Smooth muscle cell (in vitro differentiated cells): Measurements from ENCODE around the gene FAM3C. TPM values are rescaled to one million over a fixed set of nuclear protein-coding genes. Genes with fewer than 3 reads are reported as not detected.

ENCODE experiments used
- DNase-seq: peaks from one replicate; lab custom pipeline; 2025; ENCODE audit not compliant: unreplicated experiment; lab: John Stamatoyannopoulos, UW
- H2AFZ ChIP-seq: fragments of 200-600 bp; sonication (generic); 2 replicates; pipeline ENCODE4 v1.6.0; 2016; ENCODE audit warnings: antibody characterized with exemption, low read depth, mild to moderate bottlenecking
- H3F3A ChIP-seq: fragments of 200-600 bp; sonication (generic); 2 replicates; pipeline ENCODE4 v1.6.0; 2017; ENCODE audit warnings: antibody characterized with exemption, low read depth
- H3K27ac ChIP-seq: fragments of 200-600 bp; sonication (generic); 2 replicates; pipeline ENCODE4 v1.5.1; 2016; ENCODE audit warnings: low read depth, mild to moderate bottlenecking
- H3K27me3 ChIP-seq: fragments of 200-600 bp; sonication (generic); 2 replicates; pipeline ENCODE4 v1.6.1; 2016; ENCODE audit warnings: low read depth, mild to moderate bottlenecking
- H3K36me3 ChIP-seq: fragments of 200-600 bp; sonication (generic); 2 replicates; pipeline ENCODE4 v1.5.1; 2016; ENCODE audit warnings: low read depth
- H3K4me1 ChIP-seq: fragments of 200-600 bp; sonication (generic); 2 replicates; pipeline ENCODE4 v1.5.1; 2016; ENCODE audit warnings: low read depth
- H3K4me2 ChIP-seq: fragments of 200-600 bp; sonication (generic); 2 replicates; pipeline ENCODE4 v1.6.0; 2016; ENCODE audit warnings: mild to moderate bottlenecking
- H3K4me3 ChIP-seq: fragments of 200-600 bp; sonication (generic); 2 replicates; pipeline ENCODE4 v1.5.1; 2016; ENCODE audit warnings: mild to moderate bottlenecking
- H3K79me2 ChIP-seq: fragments of 200-600 bp; sonication (generic); 2 replicates; pipeline ENCODE4 v1.6.0; 2016; ENCODE audit warnings: low read depth, mild to moderate bottlenecking
- H3K9ac ChIP-seq: fragments of 200-600 bp; sonication (generic); 2 replicates; pipeline ENCODE4 v1.6.0; 2016; ENCODE audit warnings: low read depth
- H3K9me3 ChIP-seq: fragments of 200-600 bp; sonication (generic); replicated peaks from 2 replicates; pipeline ENCODE4 v1.5.1; 2016; ENCODE audit warnings: low read depth
- H4K20me1 ChIP-seq: fragments of 200-600 bp; sonication (generic); 2 replicates; pipeline ENCODE4 v1.6.0; 2016; ENCODE audit warnings: low read depth
- CTCF ChIP-seq: fragments of 200-600 bp; sonication (generic); IDR thresholded peaks from 2 replicates; pipeline ENCODE4 v1.5.1; 2017; ENCODE audit warnings: borderline replicate concordance, mild to moderate bottlenecking, antibody characterized with exemption; ENCODE audit not compliant: insufficient read depth, poor library complexity, severe bottlenecking
- WGBS: methylation state at CpG from one replicate; pipeline ENCODE4 v1.1.7; 2016; ENCODE audit warnings: low lambda C conversion rate; 5-methylcytosine and 5-hydroxymethylcytosine counted together
- polyA plus RNA-seq: library from polyadenylated mRNA; unstranded; fragments of >200 nt; fragmentation: Nextera tagmentation; extraction: Ambion mirVana; gene quantifications from 2 replicates; pipeline ENCODE4 v1.2.1, GENCODE V29; 2016
- total RNA-seq: library from RNA; depleted of rRNA; stranded (reverse); fragments of >200 nt; gene quantifications from 2 replicates; pipeline ENCODE4 v1.2.3, GENCODE V29; 2014

Gene FAM3C
- total and polyA plus RNA-seq, 2 experiments from 2014 or later, result 83.9 to 101 TPM

GRCh38 chr7:121431996-121432395 is 35.9 kb upstream of the FAM3C start:
- DNase-seq, result no peak
- WGBS, result 91% methylated on average over 2 of the region's 2 CpGs
- H3K36me3 ChIP-seq, result no peaks in the 10 kb centered on the region
- H4K20me1 ChIP-seq, result peaks cover 99% of the 10 kb centered on the region
- TF ChIP-seq CTCF, result no peak
- no peaks in the 10 kb centered on the region for H3K79me2 ChIP-seq
- no peaks in the 10 kb centered on the region for H3K4me1 ChIP-seq
- no peaks in the 10 kb centered on the region for H3K27me3 ChIP-seq
- H2AFZ ChIP-seq, result no peak overlapping the region
- no peaks in the 10 kb centered on the region for H3K9me3 ChIP-seq
- H3K4me2 ChIP-seq, result no peak overlapping the region
- no peak overlapping the region for H3K9ac ChIP-seq
- H3K4me3 ChIP-seq, result no peak overlapping the region
- no peak overlapping the region for H3K27ac ChIP-seq
- H3F3A ChIP-seq, result peaks cover 17% of the 10 kb centered on the region

- peaks cover 14% of the 10 kb centered on the region for H3F3A ChIP-seq
- H3K9me3 ChIP-seq, result no peaks in the 10 kb centered on the region
- H2AFZ ChIP-seq, result no peak overlapping the region
- H3K4me2 ChIP-seq, result no peak overlapping the region
- no peaks in the 10 kb centered on the region for H3K36me3 ChIP-seq
- no peak for DNase-seq
- H4K20me1 ChIP-seq, result peaks cover 99% of the 10 kb centered on the region
- H3K4me1 ChIP-seq, result no peaks in the 10 kb centered on the region
- H3K4me3 ChIP-seq, result no peak overlapping the region
- TF ChIP-seq CTCF, result no peak
- H3K9ac ChIP-seq, result no peak overlapping the region
- 97% methylated on average over 2 of the region's 2 CpGs for WGBS
- peak overlapping the region; percentile 10 for H3K27ac ChIP-seq
- no peaks in the 10 kb centered on the region for H3K27me3 ChIP-seq
- no peaks in the 10 kb centered on the region for H3K79me2 ChIP-seq
Measured at GRCh38 chr7:121431389-121431995, 35.4 kb upstream of the FAM3C start.

- 92% methylated on average over 1 of the region's 1 CpG for WGBS
- no peaks in the 10 kb centered on the region for H3K36me3 ChIP-seq
Measured at GRCh38 chr7:121430558-121430957, 34.5 kb upstream of the FAM3C start.

More at GRCh38 chr7:121430558-121430957, 34.5 kb upstream of the FAM3C start:
- Histone ChIP-seq H4K20me1 (peaks cover 99% of the 10 kb centered on the region), H3K27ac (peak overlapping the region; percentile 86), H3K9me3 (no peaks in the 10 kb centered on the region), H3K27me3 (no peaks in the 10 kb centered on the region), H3K4me3 (no peak overlapping the region), H2AFZ (no peak overlapping the region), H3F3A (peaks cover 8% of the 10 kb centered on the region), H3K4me2 (no peak overlapping the region), H3K4me1 (no peaks in the 10 kb centered on the region), H3K9ac (no peak overlapping the region), H3K79me2 (no peaks in the 10 kb centered on the region)
- TF ChIP-seq CTCF, result no peak
- no peak for DNase-seq
